Prostate gland (tissue), 2 donors: ENCODE results near the gene BICRA. TPM values are rescaled to one million over a fixed set of nuclear protein-coding genes. Genes with fewer than 3 reads are reported as not detected.
A peak's percentile ranks its signal among the peaks of the same experiment; 100 is the strongest.

ENCODE experiments used
- DNase-seq: peaks from one replicate; pipeline ENCODE4 v3.0.0-alpha.2; 2019; ENCODE audit warnings: low spot score
- H3K27ac ChIP-seq, 2 donors: fragments of 200-600 bp; sonication (generic); 2 replicates each; pipeline ENCODE4 v1.5.1; 2017 to 2019
- H3K27me3 ChIP-seq: fragments of 200-600 bp; sonication (generic); replicated peaks from 2 replicates; pipeline ENCODE4 v1.5.1; 2019; ENCODE audit not compliant: insufficient read depth
- H3K36me3 ChIP-seq, 2 donors: fragments of 200-600 bp; sonication (generic); 1 replicate in 1 of 2; 2 replicates in 1 of 2; pipeline versions ENCODE4 v1.5.1 to v1.8.1; 2017 to 2019
- H3K4me1 ChIP-seq: fragments of 200-600 bp; sonication (generic); replicated peaks from 2 replicates; pipeline ENCODE4 v1.5.1; 2019
- H3K4me3 ChIP-seq, 2 donors: fragments of 200-600 bp; sonication (generic); 2 replicates each; pipeline ENCODE4 v1.5.1; 2017 to 2019
- H3K9me3 ChIP-seq: fragments of 200-600 bp; sonication (generic); 2 replicates; pipeline ENCODE4 v1.5.1; 2017
- CTCF ChIP-seq, 4 experiments: fragments of 200-600 bp in 2 of 4; fragments of 450-650 bp in 2 of 4; sonication (generic) in 2 of 4; IDR thresholded peaks; 1 replicate in 3 of 4; 2 replicates in 1 of 4; pipeline ENCODE4 v1.5.1; 2016 to 2019; ENCODE audit warnings: antibody characterized with exemption in 4 of 4, mild to moderate bottlenecking in 2 of 4, moderate library complexity in 2 of 4
- POLR2A ChIP-seq: fragments of 450-650 bp; IDR thresholded peaks from one replicate; pipeline ENCODE4 v1.6.1; 2016; ENCODE audit warnings: antibody characterized with exemption, mild to moderate bottlenecking
- POLR2AphosphoS5 ChIP-seq: sonication (generic); formaldehyde crosslinking; IDR thresholded peaks from one replicate; pipeline ENCODE4 v1.6.1; 2017; ENCODE audit warnings: antibody characterized with exemption
- WGBS: methylation state at CpG from one replicate; pipeline ENCODE4 v1.1.5; 2018; 5-methylcytosine and 5-hydroxymethylcytosine counted together
- intact Hi-C: fragments of 100-400 bp; cut with DNase I; formaldehyde crosslinking; loops from one replicate; pipeline ENCODE4 v1.14.2; 2022
- total RNA-seq, 2 donors: library from RNA; depleted of rRNA; stranded (reverse); fragments of >200 nt; gene quantifications; one replicate each; pipeline ENCODE4 v1.1.0, GENCODE V29; 2016

Gene BICRA
- total RNA-seq, 2 donors from 2014 or later = 19.4 to 25.3 TPM

- Histone ChIP-seq H3K4me1 (peaks cover 5% of the 10 kb centered on the region), H3K27ac (peak overlapping the region; percentile 96 to 97), H3K9me3 (no peaks in the 10 kb centered on the region), H3K4me3 (peak overlapping the region; percentile 78 to 93), H3K36me3 (no peaks in the 10 kb centered on the region), H3K27me3 (no peaks in the 10 kb centered on the region)
- no peak for DNase-seq
- TF ChIP-seq POLR2A = no peak
- TF ChIP-seq POLR2AphosphoS5 = no peak
- TF ChIP-seq CTCF (IDR thresholded peaks at IDR 0.05) = no peak
- intact Hi-C loops = loop anchor here (5.0 to 10.0 kb wide), 2 partner anchors 87 to 175 kb away; no protein-coding TSS in a partner anchor
- WGBS = under 1% methylated on average over 28 of the region's 50 CpGs
Measured at GRCh38 chr19:47609906-47610894, 1.3 kb downstream of the BICRA start.

GRCh38 chr19:47610902-47611301 lies 2.0 kb downstream of the BICRA start:
- peak overlapping the region; percentile 78 to 93 for H3K4me3 ChIP-seq
- WGBS = 39% methylated on average over 7 of the region's 7 CpGs
- DNase-seq = peak; percentile 16
- no peaks in the 10 kb centered on the region for H3K36me3 ChIP-seq
- no peaks in the 10 kb centered on the region for H3K27me3 ChIP-seq
- intact Hi-C loops = loop anchor here (5.0 kb wide), 1 partner anchor 86 kb away; no protein-coding TSS in a partner anchor
- peak overlapping the region; percentile 96 to 97 for H3K27ac ChIP-seq
- H3K4me1 ChIP-seq = peaks cover 5% of the 10 kb centered on the region
- TF ChIP-seq CTCF (IDR thresholded peaks at IDR 0.05) (no peak), POLR2AphosphoS5 (no peak), POLR2A (no peak)
- no peaks in the 10 kb centered on the region for H3K9me3 ChIP-seq

GRCh38 chr19:47613165-47614020 lies 4.5 kb downstream of the BICRA start:
- H3K27ac ChIP-seq = peak overlapping the region; percentile 3 to 12
- WGBS = 52% methylated on average over 14 of the region's 14 CpGs
- H3K4me1 ChIP-seq = peaks cover 12% of the 10 kb centered on the region
- H3K9me3 ChIP-seq = no peaks in the 10 kb centered on the region
- intact Hi-C loops = loop anchor here (5.0 kb wide), 1 partner anchor 84 kb away; no protein-coding TSS in a partner anchor
- H3K4me3 ChIP-seq = no peak overlapping the region
- DNase-seq = no peak
- no peaks in the 10 kb centered on the region for H3K36me3 ChIP-seq
- TF ChIP-seq POLR2A = no peak
- TF ChIP-seq POLR2AphosphoS5 = no peak
- H3K27me3 ChIP-seq = no peaks in the 10 kb centered on the region

GRCh38 chr19:47614021-47614295 lies 5.0 kb downstream of the BICRA start:
- no peak for DNase-seq
- WGBS = 37% methylated on average over 3 of the region's 3 CpGs
- intact Hi-C loops = loop anchor here (5.0 kb wide), 1 partner anchor 83 kb away; no protein-coding TSS in a partner anchor
- Histone ChIP-seq H3K4me3 (no peak overlapping the region), H3K4me1 (peaks cover 13% of the 10 kb centered on the region), H3K9me3 (no peaks in the 10 kb centered on the region), H3K27me3 (no peaks in the 10 kb centered on the region), H3K27ac (peak overlapping the region in 1 of 2 donors; percentile 3), H3K36me3 (no peaks in the 10 kb centered on the region)
- TF ChIP-seq POLR2A (no peak), POLR2AphosphoS5 (no peak), CTCF (IDR thresholded peaks at IDR 0.05) (no peak)

- Histone ChIP-seq H3K36me3 (no peaks in the 10 kb centered on the region), H3K9me3 (no peaks in the 10 kb centered on the region), H3K27ac (no peak overlapping the region), H3K27me3 (no peaks in the 10 kb centered on the region), H3K4me3 (no peak overlapping the region), H3K4me1 (peaks cover 13% of the 10 kb centered on the region)
- intact Hi-C loops = loop anchor here (5.0 kb wide), 1 partner anchor 83 kb away; no protein-coding TSS in a partner anchor
- TF ChIP-seq POLR2AphosphoS5 (no peak), CTCF (IDR thresholded peaks at IDR 0.05) (no peak), POLR2A (no peak)
- DNase-seq = no peak
- WGBS = 96% methylated on average over 10 of the region's 10 CpGs
Measured at GRCh38 chr19:47614559-47614958, 5.6 kb downstream of the BICRA start.
